K562 (cell line): Measurements from ENCODE around the gene ZNF652. TPM values are rescaled to one million over a fixed set of nuclear protein-coding genes. Genes with fewer than 3 reads are reported as not detected.

Experiments
- ATAC-seq: fragments of 200-7000 bp; cut with Tn5 transposase; 3 replicates; pipeline ENCODE4 v1.9.1; 2020; ENCODE audit warnings: moderate library complexity
- BruUV-seq: library from RNA; stranded (reverse); fragments of 400-500 nt; replicated peaks from 2 replicates; lab custom pipeline; 2021; lab: Mats Ljungman, UMichigan
- CTCF ChIA-PET: fragments of 300-600 bp; formaldehyde crosslinking; extraction: SDS; loops from one replicate; lab custom pipeline; 2021; ENCODE audit warnings: low intra/inter-chr PET ratio; lab: Yijun Ruan, JAX
- POLR2A ChIA-PET: fragments of 300-600, 350-650 bp; sonication (Branson Sonifier 250); formaldehyde crosslinking; extraction: SDS; loops from one replicate; lab custom pipeline; 2021; ENCODE audit warnings: antibody characterized with exemption, inconsistent platforms; lab: Yijun Ruan, JAX
- DNase-seq, 4 experiments: peaks; one replicate each; pipeline versions ENCODE4 v3.0.0 to v3.0.0-alpha.2; 2011 to 2018; ENCODE audit warnings: low spot score in 3 of 4, mixed read lengths in 3 of 4; ENCODE audit errors: extremely low read depth in 1 of 4
- FAIRE-seq: peaks from 2 replicates; lab custom pipeline; 2011; peaks lifted over from hg19 to GRCh38; lab: Jason Lieb, UNC
- H2AFZ ChIP-seq: 2 replicates; pipeline ENCODE4 v1.6.0; 2011; ENCODE audit warnings: low read depth, low read length, control low read depth, inconsistent platforms
- H3K27ac ChIP-seq: fragments of 200-600 bp; 3 replicates; pipeline ENCODE4 v1.8.0; 2011; ENCODE audit warnings: low read depth, mild to moderate bottlenecking, control low read depth, inconsistent platforms, low read length, moderate library complexity, mixed read lengths; ENCODE audit errors: extremely low read depth
- H3K27me3 ChIP-seq, 2 experiments: fragments of 300-600 bp in 1 of 2; 2 replicates in 1 of 2; 3 replicates in 1 of 2; pipeline versions ENCODE4 v1.6.0 to v1.8.0; 2011; ENCODE audit warnings: inconsistent platforms in 2 of 2, low read length in 2 of 2, mild to moderate bottlenecking in 1 of 2, mixed read lengths in 1 of 2, moderate library complexity in 1 of 2; ENCODE audit not compliant: control insufficient read depth in 2 of 2, insufficient read depth in 2 of 2
- H3K36me3 ChIP-seq: fragments of 300-600 bp; 3 replicates; pipeline ENCODE4 v1.8.0; 2011; ENCODE audit warnings: mild to moderate bottlenecking, low read length, inconsistent platforms; ENCODE audit not compliant: control insufficient read depth, insufficient read depth
- H3K4me1 ChIP-seq, 2 experiments: fragments of 200-600 bp in 1 of 2; replicated peaks in 1 of 2; 2 replicates in 1 of 2; 3 replicates in 1 of 2; pipeline versions ENCODE4 v1.5.1 to v1.8.0; 2011; ENCODE audit warnings: inconsistent platforms in 2 of 2, low read length in 2 of 2, mild to moderate bottlenecking in 1 of 2, mixed read lengths in 1 of 2, moderate library complexity in 1 of 2; ENCODE audit not compliant: control insufficient read depth in 2 of 2, insufficient read depth in 2 of 2
- H3K4me2 ChIP-seq: 2 replicates; pipeline ENCODE4 v1.6.1; 2011; ENCODE audit warnings: low read length, control low read depth, inconsistent platforms, mixed read lengths; ENCODE audit not compliant: insufficient read depth
- H3K4me3 ChIP-seq: fragments of 200-600 bp; sonication (generic), shearing (Covaris generic); 2 replicates; pipeline ENCODE4 v1.5.1; 2016; ENCODE audit warnings: control low read depth, inconsistent platforms
- H3K79me2 ChIP-seq: fragments of 200-600 bp; 3 replicates; pipeline ENCODE4 v1.8.0; 2011; ENCODE audit warnings: low read length, inconsistent platforms; ENCODE audit not compliant: control insufficient read depth, insufficient read depth
- H3K9ac ChIP-seq, 2 experiments: 2 replicates each; pipeline versions ENCODE4 v1.6.0 to v1.6.1; 2011; ENCODE audit warnings: low read depth in 2 of 2, low read length in 2 of 2, control low read depth in 1 of 2, inconsistent platforms in 1 of 2, mild to moderate bottlenecking in 1 of 2, mixed read lengths in 1 of 2; ENCODE audit not compliant: insufficient read depth in 1 of 2
- H3K9me1 ChIP-seq: one replicate; pipeline ENCODE4 v1.6.0; 2011; ENCODE audit warnings: inconsistent platforms, mild to moderate bottlenecking, low read length, moderate library complexity; ENCODE audit not compliant: control insufficient read depth, insufficient read depth
- H3K9me3 ChIP-seq: replicated peaks from 2 replicates; pipeline ENCODE4 v1.5.1; 2011; ENCODE audit warnings: low read depth, low read length, inconsistent platforms; ENCODE audit not compliant: control insufficient read depth, insufficient read depth
- H4K20me1 ChIP-seq: replicated peaks from 2 replicates; pipeline ENCODE4 v1.6.1; 2011; ENCODE audit warnings: low read length, inconsistent platforms, mixed read lengths; ENCODE audit not compliant: control insufficient read depth, insufficient read depth
- HNRNPK ChIP-seq: fragments of 200-400 bp; formaldehyde crosslinking; IDR thresholded peaks from one replicate; pipeline ENCODE4 v1.6.1; 2018; ENCODE audit warnings: mild to moderate bottlenecking, low read depth, low read length; ENCODE audit not compliant: poor library complexity, severe bottlenecking
- MAX ChIP-seq: sonication (generic); formaldehyde crosslinking; IDR thresholded peaks from 2 replicates; pipeline ENCODE4 v1.9.0; 2022; ENCODE audit warnings: mild to moderate bottlenecking, missing genetic modification reagents
- NKRF ChIP-seq: fragments of 450-650 bp; IDR thresholded peaks from 2 replicates; pipeline ENCODE4 v1.6.1; 2016; ENCODE audit warnings: borderline replicate concordance
- PHF21A ChIP-seq: fragments of 450-650 bp; IDR thresholded peaks from 2 replicates; pipeline ENCODE4 v1.6.1; 2017; ENCODE audit warnings: low read depth, borderline replicate concordance
- PKNOX1 ChIP-seq: fragments of 450-650 bp; IDR thresholded peaks from 2 replicates; pipeline ENCODE4 v1.6.1; 2016
- TBP ChIP-seq: optimal IDR thresholded peaks from 2 replicates; pipeline ENCODE3; 2011; ENCODE audit warnings: low read depth, low read length, improper control_type of control experiment
- ZNF253 ChIP-seq: fragments of 250-450 bp; sonication (Bioruptor Pico); conservative IDR thresholded peaks from 2 replicates; pipeline ENCODE4 v1.6.1; 2021; ENCODE audit warnings: mild to moderate bottlenecking
- WGBS: fragments of 100-300 bp; shearing (Covaris generic); methylation state at CpG from one replicate; pipeline ENCODE4 v1.1.6; 2016; ENCODE audit warnings: low coverage, mixed read lengths; ENCODE audit not compliant: insufficient coverage; ENCODE audit errors: missing lambda C conversion rate; 5-methylcytosine and 5-hydroxymethylcytosine counted together
- in situ Hi-C: fragments of 300-500 bp; cut with MboI; formaldehyde crosslinking; loops from 4 replicates; pipeline ENCODE4 v1.15.0; 2018; ENCODE audit warnings: inconsistent platforms, mixed read lengths
- intact Hi-C: fragments of 100-400 bp; cut with micrococcal nuclease; formaldehyde crosslinking; loops from 2 replicates; pipeline ENCODE4 v1.14.2; 2022
- polyA plus RNA-seq, 8 experiments: library from polyadenylated mRNA; depleted of rRNA in 4 of 8; stranded (reverse) in 5 of 8; unstranded in 3 of 8; fragments of >200 nt; fragmentation: Nextera tagmentation in 2 of 8; fragmentation: Illumina TruSeq in 1 of 8; extraction: Ambion mirVana in 2 of 8; extraction: Trizol in 1 of 8; gene quantifications; 2 replicates each; pipeline versions ENCODE4 v1.2.1 to v1.2.3, GENCODE V29; 2011 to 2014; ENCODE audit warnings: inconsistent platforms in 1 of 8, missing spikeins in 1 of 8
- total RNA-seq, 7 experiments: library from RNA; depleted of rRNA in 6 of 7; stranded (reverse); fragments of >200 nt in 6 of 7; fragmentation: Illumina TruSeq in 2 of 7; extraction: Trizol in 2 of 7; gene quantifications; 2 replicates each; pipeline versions ENCODE4 v1.2.1 to v1.2.3, GENCODE V29; 2011 to 2021; ENCODE audit warnings: low replicate concordance in 1 of 7
- TF ChIP-seq, protein P1 (sequence below): fragments of 150-350 bp; conservative IDR thresholded peaks from 2 replicates; pipeline ENCODE4 v1.6.1; 2014; ENCODE audit warnings: low read length

ZNF652 gene
- total and polyA plus RNA-seq, 9 of the 15 experiments (the other 6 are each of a cell fraction or from before 2014, with no cell fraction given) = 5.1 to 15.5 (median 7.8) TPM

DNA sequence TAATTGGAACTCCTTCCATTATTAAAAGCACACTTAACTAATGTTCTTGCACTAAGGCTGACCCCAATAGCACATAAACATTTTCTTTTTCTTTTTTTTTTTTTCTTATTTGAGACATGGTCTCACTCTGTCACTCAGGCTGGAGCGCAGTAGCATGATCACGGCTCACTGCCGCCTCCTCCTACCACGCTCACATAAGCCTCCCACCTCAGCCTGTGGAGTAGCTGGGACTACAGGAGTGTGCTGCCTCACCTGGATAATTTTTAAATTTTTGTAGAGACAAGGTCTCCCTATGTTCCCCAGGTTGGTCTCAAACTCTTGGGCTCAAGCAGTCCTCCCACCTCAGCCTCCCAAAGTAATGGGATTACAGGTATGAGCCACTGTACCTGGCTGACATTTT, 1.2 kb upstream of the ZNF652 start:
- Histone ChIP-seq H2AFZ (peak overlapping the region; percentile 97), H3K27ac (no peak overlapping the region; the same call in 2 of the 3 replicates), H3K9me3 (no peaks in the 10 kb centered on the region), H4K20me1 (no peaks in the 10 kb centered on the region; the same call in 1 of the 2 replicates), H3K27me3 (no peaks in the 10 kb centered on the region), H3K4me3 (no peak overlapping the region), H3K36me3 (no peaks in the 10 kb centered on the region), H3K9me1 (no peaks in the 10 kb centered on the region), H3K79me2 (peaks cover 34% of the 10 kb centered on the region), H3K9ac (peak overlapping the region in 1 of 2 experiments; percentile 21; a peak in 1 of 4 replicates), H3K4me2 (peak overlapping the region; percentile 81), H3K4me1 (peaks cover 15 to 38% of the 10 kb centered on the region in 2 experiments; a peak in 4 of 5 replicates)
- no peak for TF ChIP-seq ZNF253
- peak; percentile 26; the same call in 1 of the 2 replicates for TF ChIP-seq PKNOX1
- BruUV-seq = no TSS peak
- WGBS = 76% methylated on average over 4 of the region's 4 CpGs
- in situ Hi-C loops (no loop called here), intact Hi-C loops (no loop called here)
- POLR2A ChIA-PET = no interaction called here
- FAIRE-seq (no peak), DNase-seq (no peak), ATAC-seq (no peak)
- CTCF ChIA-PET = interaction anchor here (0.6 kb wide), 1 partner anchor 336 kb away, joined by 3 read pairs; no protein-coding TSS in a partner anchor

GRCh38 chr17:49362723-49363117, 670 bp upstream of the ZNF652 start:
- H2AFZ ChIP-seq = peak overlapping the region; percentile 97
- DNase-seq (no peak), ATAC-seq (no peak), FAIRE-seq (no peak)
- H3K79me2 ChIP-seq = peaks cover 39% of the 10 kb centered on the region
- peak overlapping the region; percentile 81 for H3K4me2 ChIP-seq
- ChIA-PET POLR2A (interaction anchor here (2.2 kb wide), 1 partner anchor 8 kb away, joined by 7 read pairs; no protein-coding TSS in a partner anchor), CTCF (interaction anchor here (0.6 kb wide), 1 partner anchor 337 kb away, joined by 3 read pairs; no protein-coding TSS in a partner anchor)
- no peaks in the 10 kb centered on the region for H3K9me3 ChIP-seq
- intact Hi-C loops (no loop called here), in situ Hi-C loops (no loop called here)
- peak overlapping the region; percentile 86 for H3K4me3 ChIP-seq
- H3K36me3 ChIP-seq = no peaks in the 10 kb centered on the region
- BruUV-seq = TSS peak; percentile 72
- H4K20me1 ChIP-seq = no peaks in the 10 kb centered on the region; the same call in 1 of the 2 replicates
- H3K9me1 ChIP-seq = no peaks in the 10 kb centered on the region
- peak overlapping the region; percentile 21 to 84; a peak in 3 of 4 replicates for H3K9ac ChIP-seq
- WGBS = 14% methylated on average over 9 of the region's 10 CpGs
- peak overlapping the region; percentile 70 for H3K27ac ChIP-seq
- no peaks in the 10 kb centered on the region for H3K27me3 ChIP-seq
- peaks cover 15 to 40% of the 10 kb centered on the region in 2 experiments; a peak in 4 of 5 replicates for H3K4me1 ChIP-seq
- TF ChIP-seq NKRF = 0 out of 2 replicates have a peak, but pooled peaks have one; percentile 32
- TF ChIP-seq MAX (CRISPR knock-in tag) = 0 out of 2 replicates have a peak, but pooled peaks have one; percentile 7
- no peak for TF ChIP-seq PHF21A
- no peak for TF ChIP-seq HNRNPK
- TF ChIP-seq, protein P1, sequence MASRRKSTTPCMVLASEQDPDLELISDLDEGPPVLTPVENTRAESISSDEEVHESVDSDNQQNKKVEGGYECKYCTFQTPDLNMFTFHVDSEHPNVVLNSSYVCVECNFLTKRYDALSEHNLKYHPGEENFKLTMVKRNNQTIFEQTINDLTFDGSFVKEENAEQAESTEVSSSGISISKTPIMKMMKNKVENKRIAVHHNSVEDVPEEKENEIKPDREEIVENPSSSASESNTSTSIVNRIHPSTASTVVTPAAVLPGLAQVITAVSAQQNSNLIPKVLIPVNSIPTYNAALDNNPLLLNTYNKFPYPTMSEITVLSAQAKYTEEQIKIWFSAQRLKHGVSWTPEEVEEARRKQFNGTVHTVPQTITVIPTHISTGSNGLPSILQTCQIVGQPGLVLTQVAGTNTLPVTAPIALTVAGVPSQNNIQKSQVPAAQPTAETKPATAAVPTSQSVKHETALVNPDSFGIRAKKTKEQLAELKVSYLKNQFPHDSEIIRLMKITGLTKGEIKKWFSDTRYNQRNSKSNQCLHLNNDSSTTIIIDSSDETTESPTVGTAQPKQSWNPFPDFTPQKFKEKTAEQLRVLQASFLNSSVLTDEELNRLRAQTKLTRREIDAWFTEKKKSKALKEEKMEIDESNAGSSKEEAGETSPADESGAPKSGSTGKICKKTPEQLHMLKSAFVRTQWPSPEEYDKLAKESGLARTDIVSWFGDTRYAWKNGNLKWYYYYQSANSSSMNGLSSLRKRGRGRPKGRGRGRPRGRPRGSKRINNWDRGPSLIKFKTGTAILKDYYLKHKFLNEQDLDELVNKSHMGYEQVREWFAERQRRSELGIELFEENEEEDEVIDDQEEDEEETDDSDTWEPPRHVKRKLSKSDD = no peak
- no peak for TF ChIP-seq TBP
